GM12872 (cell line): ENCODE results near the gene NUDT6.

Experiments
- TF ChIP-seq, protein P1 (sequence below): IDR thresholded peaks from 3 replicates; pipeline ENCODE4 v1.5.1; 2011; ENCODE audit warnings: low read depth, mild to moderate bottlenecking, low read length, moderate library complexity; ENCODE audit not compliant: insufficient read depth

Gene NUDT6

DNA sequence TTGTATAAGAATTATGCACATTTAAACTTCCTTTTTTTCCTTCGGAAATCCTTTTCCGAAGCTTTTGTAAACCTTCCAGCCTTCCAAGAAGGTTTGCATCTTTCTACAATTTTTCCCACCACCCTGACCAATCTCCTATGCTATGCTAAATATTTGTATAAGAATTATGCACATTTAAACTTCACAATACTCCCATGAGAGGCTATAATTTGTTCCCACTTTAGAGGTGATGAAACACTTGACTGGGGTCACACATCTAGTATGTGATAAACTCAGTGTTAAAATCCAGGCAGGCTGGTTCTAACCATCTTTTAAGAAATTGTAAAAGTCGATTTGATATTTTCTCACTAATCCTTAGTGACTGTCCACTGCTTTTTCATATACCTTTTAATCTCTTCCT lies 22.1 kb downstream of the NUDT6 start:
- TF ChIP-seq, protein P1, sequence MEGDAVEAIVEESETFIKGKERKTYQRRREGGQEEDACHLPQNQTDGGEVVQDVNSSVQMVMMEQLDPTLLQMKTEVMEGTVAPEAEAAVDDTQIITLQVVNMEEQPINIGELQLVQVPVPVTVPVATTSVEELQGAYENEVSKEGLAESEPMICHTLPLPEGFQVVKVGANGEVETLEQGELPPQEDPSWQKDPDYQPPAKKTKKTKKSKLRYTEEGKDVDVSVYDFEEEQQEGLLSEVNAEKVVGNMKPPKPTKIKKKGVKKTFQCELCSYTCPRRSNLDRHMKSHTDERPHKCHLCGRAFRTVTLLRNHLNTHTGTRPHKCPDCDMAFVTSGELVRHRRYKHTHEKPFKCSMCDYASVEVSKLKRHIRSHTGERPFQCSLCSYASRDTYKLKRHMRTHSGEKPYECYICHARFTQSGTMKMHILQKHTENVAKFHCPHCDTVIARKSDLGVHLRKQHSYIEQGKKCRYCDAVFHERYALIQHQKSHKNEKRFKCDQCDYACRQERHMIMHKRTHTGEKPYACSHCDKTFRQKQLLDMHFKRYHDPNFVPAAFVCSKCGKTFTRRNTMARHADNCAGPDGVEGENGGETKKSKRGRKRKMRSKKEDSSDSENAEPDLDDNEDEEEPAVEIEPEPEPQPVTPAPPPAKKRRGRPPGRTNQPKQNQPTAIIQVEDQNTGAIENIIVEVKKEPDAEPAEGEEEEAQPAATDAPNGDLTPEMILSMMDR = no peak

DNA sequence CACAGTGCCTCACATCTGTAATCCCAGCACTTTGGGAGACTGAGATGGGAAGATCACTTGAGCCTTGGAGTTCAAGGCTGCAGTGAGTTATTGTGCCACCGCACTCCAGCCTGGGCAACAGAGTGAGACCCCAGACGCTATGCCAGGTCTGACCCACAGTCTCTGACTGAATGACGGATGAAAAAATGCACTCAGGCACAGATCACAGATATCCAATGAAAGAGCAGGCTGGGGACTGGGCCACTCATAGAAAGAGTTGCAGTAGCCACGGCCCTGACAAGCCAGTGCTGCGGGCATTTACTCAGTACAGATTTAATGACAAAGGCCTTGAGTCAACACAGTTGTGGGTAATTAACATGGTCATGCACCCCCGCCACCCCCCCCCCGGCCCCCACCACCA lies 22.7 kb downstream of the NUDT6 start:
- TF ChIP-seq, protein P1 = no peak

DNA sequence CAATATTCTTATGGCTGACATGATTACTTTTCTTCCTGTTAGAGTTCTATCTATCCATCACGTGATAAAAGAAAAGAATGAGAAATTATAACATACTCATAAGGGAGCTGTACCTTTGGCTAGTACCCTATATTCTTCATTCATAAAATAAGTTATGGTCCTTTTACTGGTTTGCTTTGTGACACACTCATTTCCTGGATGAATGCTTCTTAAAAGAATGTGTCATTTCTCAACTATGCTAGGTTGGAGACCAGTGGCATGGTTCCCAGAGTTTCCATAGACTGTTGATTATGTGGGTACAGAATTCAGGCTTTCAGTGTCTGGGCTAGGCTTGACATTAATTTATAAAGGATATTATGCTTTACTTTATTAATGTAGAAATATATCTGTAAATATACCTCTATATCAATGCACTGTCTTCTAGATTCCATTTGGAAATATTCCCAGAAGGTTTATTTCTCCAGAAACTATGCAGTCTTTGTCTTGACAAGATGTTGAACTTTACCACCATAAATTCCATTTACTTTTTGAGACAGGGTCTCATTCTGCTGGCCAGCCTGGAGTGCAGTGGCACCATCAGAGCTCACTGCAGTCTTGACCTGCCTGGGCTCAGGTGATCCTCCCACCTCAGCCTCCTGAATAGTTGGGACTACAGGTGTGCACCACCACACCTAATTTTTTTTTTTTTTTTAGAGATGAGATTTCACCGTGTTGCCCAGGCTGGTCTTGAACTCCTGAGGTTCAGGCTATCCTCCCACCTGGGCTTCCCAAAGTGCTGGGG lies 23.8 kb downstream of the NUDT6 start:
- TF ChIP-seq, protein P1 = no peak

DNA sequence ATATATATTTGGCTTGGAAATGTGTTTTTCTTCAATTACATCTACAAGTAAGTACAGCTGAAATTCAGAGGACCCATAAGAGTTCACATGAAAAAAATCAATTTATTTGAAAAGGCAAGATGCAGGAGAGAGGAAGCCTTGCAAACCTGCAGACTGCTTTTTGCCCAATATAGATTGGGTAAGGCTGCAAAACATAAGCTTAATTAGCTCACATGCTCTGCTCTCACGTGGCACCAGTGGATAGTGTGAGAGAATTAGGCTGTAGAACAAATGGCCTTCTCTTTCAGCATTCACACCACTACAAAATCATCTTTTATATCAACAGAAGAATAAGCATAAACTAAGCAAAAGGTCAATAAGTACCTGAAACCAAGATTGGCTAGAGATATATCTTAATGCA lies 26.1 kb downstream of the NUDT6 start:
- TF ChIP-seq, protein P1 = no peak

DNA sequence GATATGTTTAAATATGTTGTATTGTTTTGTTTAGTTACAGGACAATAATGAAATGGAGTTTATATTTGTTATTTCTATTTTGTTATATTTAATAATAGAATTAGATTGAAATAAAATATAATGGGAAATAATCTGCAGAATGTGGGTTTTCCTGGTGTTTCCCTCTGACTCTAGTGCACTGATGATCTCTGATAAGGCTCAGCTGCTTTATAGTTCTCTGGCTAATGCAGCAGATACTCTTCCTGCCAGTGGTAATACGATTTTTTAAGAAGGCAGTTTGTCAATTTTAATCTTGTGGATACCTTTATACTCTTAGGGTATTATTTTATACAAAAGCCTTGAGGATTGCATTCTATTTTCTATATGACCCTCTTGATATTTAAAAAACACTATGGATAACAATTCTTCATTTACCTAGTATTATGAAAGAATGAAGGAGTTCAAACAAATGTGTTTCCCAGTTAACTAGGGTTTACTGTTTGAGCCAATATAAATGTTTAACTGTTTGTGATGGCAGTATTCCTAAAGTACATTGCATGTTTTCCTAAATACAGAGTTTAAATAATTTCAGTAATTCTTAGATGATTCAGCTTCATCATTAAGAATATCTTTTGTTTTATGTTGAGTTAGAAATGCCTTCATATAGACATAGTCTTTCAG lies 26.9 kb downstream of the NUDT6 start:
- TF ChIP-seq, protein P1 = no peak

DNA sequence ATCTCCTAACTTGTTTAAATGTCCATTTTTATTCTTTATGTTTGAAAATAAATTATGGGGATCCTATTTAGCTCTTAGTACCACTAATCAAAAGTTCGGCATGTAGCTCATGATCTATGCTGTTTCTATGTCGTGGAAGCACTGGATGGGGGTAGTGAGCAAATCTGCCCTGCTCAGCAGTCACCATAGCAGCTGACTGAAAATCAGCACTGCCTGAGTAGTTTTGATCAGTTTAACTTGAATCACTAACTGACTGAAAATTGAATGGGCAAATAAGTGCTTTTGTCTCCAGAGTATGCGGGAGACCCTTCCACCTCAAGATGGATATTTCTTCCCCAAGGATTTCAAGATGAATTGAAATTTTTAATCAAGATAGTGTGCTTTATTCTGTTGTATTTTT lies 27.6 kb downstream of the NUDT6 start:
- TF ChIP-seq, protein P1 = no peak

DNA sequence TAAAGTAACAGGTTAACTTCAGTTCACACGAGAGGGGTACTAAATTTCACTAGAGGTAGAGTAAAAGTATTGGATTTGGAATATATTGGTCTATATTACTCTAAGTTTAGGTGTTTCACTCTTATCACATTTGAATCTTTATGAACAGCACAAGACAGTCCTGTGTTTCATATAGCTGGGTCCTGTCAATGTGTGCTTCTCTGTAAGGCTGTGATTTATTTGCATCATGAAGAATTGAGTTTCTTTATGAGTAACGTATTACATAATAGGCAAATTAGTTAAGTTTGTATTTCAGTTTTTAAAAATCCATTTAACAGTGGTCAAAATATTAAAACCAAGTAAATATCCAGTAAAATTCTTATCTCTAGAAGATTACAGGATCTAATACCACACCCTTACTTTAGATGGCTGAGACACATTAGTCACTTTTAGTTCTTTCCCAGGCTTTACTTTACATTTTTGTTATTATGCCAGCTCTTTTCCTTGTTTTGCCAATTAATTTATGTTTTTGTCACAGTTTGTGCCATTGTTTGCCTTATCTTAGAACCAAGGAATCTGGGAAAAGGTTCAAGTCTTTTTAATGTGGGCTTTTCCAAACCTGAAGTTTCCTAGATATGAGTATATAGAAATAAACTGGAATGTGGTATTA lies 32.1 kb downstream of the NUDT6 start:
- TF ChIP-seq, protein P1 = no peak
